ENCODE measurements around the gene RGS3.

DNA sequence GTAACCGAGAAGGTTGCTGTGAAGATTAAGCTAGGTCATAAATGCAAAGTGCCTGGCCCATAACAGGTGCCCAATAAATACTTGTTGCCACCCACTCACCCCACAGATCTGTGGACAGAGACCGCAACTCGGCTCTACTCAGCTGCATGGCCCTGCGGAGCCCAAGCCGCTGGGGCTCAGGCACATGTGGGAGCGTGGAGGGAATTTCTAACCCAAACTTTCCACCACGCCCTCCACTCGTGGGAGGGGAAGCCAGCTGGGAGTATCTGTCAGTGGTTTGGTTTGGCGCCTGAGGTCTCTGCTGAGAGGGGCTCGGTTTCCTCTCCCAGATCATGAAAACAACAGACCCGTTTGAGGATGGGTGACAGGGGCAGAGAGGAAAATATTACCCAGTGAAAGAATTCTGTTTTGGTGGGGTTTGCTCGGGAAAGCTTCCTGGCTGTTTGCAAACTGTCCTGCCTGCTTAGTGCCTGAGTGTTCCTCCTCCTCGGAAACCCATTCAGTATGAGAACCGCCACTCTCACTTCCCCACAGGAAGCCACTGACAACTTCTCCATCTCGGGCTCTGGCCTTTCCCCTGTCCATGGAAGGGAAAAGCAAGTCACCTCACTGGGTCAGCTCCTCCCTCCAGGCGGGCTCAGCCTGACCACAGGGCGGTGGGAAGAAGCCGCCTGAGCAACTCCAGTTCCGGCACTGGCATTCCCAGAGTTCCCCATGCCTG lies 60.1 kb downstream of the RGS3 start:
- TF ChIP-seq ZFP30 (CRISPR knock-in tag; IDR thresholded peaks at IDR 0.05) (no peak), ARNTL (CRISPR knock-in tag; IDR thresholded peaks at IDR 0.05; ENCODE audit: borderline replicate concordance, low read depth) (no peak), ISL1 (CRISPR knock-in tag; IDR thresholded peaks at IDR 0.05) (no peak), ZFP3 (CRISPR knock-in tag; IDR thresholded peaks at IDR 0.05) (no peak)
